ENCODE data around the gene RNF220.

The RNF220 gene

GRCh38 chr1:44616284-44616990, 211.4 kb downstream of the RNF220 start:
- ATAC-seq = no peak

- no peak for ATAC-seq
Measured at GRCh38 chr1:44616991-44617702, 212.1 kb downstream of the RNF220 start.

GRCh38 chr1:44617703-44618029, 212.6 kb downstream of the RNF220 start:
- no peak for ATAC-seq

- ATAC-seq = no peak
Measured at GRCh38 chr1:44619261-44619900, 214.3 kb downstream of the RNF220 start.

- no peak for ATAC-seq
Measured at GRCh38 chr1:44620072-44620471, 215.0 kb downstream of the RNF220 start.

GRCh38 chr1:44621841-44622286, 216.8 kb downstream of the RNF220 start:
- no peak for ATAC-seq

GRCh38 chr1:44624268-44624901, 219.3 kb downstream of the RNF220 start:
- ATAC-seq = no peak

GRCh38 chr1:44625348-44625747, 220.3 kb downstream of the RNF220 start:
- no peak for ATAC-seq

- ATAC-seq = no peak
Measured at GRCh38 chr1:44628962-44629756, 224.1 kb downstream of the RNF220 start.

GRCh38 chr1:44630116-44630515, 225.1 kb downstream of the RNF220 start:
- no peak for ATAC-seq

GRCh38 chr1:44631333-44631646, 226.2 kb downstream of the RNF220 start:
- peak in 1 of 2 donors; percentile 5 for ATAC-seq

GRCh38 chr1:44631647-44632539, 226.8 kb downstream of the RNF220 start:
- ATAC-seq = peak; percentile 81 to 82

- no peak for ATAC-seq
Measured at GRCh38 chr1:44632598-44632997, 227.5 kb downstream of the RNF220 start.

- ATAC-seq = no peak
Measured at GRCh38 chr1:44634606-44635189, 229.6 kb downstream of the RNF220 start.

GRCh38 chr1:44635439-44635838, 230.4 kb downstream of the RNF220 start:
- ATAC-seq = no peak

- no peak for ATAC-seq
Measured at GRCh38 chr1:44636083-44636687, 231.1 kb downstream of the RNF220 start.

- no peak for ATAC-seq
Measured at GRCh38 chr1:44636688-44637598, 231.9 kb downstream of the RNF220 start.

- ATAC-seq = no peak
Measured at GRCh38 chr1:44637702-44638411, 232.8 kb downstream of the RNF220 start.
